HCT116 (cell line): Measurements from ENCODE around the gene U2AF1L4. TPM values are rescaled to one million over a fixed set of nuclear protein-coding genes. Genes with fewer than 3 reads are reported as not detected.

Experiments used
- ATAC-seq: fragments of 200-7000 bp; cut with Tn5 transposase; 2 replicates; pipeline ENCODE4 v1.9.1; 2020; ENCODE audit warnings: mild to moderate bottlenecking, moderate library complexity
- BruUV-seq: library from RNA; stranded (reverse); fragments of 400-500 nt; replicated peaks from 2 replicates; lab custom pipeline; 2021; lab: Mats Ljungman, UMichigan
- CTCF ChIA-PET: fragments of 300-600 bp; sonication (Branson Sonifier 250); formaldehyde crosslinking; loops from one replicate; lab custom pipeline; 2021; ENCODE audit warnings: antibody characterized with exemption; lab: Charles Lee
- POLR2A ChIA-PET: fragments of 300-600, 350-600 bp; sonication (Branson Sonifier 250); formaldehyde crosslinking; loops from one replicate; lab custom pipeline; 2021; ENCODE audit warnings: antibody characterized with exemption; lab: Charles Lee
- RAD21 ChIA-PET, 2 experiments: fragments of 300-600 bp; sonication (Branson Sonifier 250); formaldehyde crosslinking; loops; one replicate each; lab custom pipeline; 2023; ENCODE audit warnings: low total read pairs in 2 of 2; ENCODE audit not compliant: uncharacterized antibody in 2 of 2, unreplicated experiment in 2 of 2, low non-redundant PET in 1 of 2; lab: Charles Lee
- DNase-seq: peaks from one replicate; pipeline ENCODE4 v3.0.0-alpha.2; 2010; ENCODE audit warnings: low read depth, low spot score
- H2AFZ ChIP-seq: fragments of 200-600 bp; shearing (Covaris generic), sonication (generic); 2 replicates; pipeline ENCODE4 v1.6.1; 2017; ENCODE audit warnings: low read depth, mixed run types, mixed read lengths, antibody characterized with exemption, low read length; ENCODE audit not compliant: poor library complexity, severe bottlenecking
- H3K27ac ChIP-seq: 2 replicates; pipeline ENCODE4 v1.5.1; 2012; ENCODE audit warnings: low read depth, low read length
- H3K27me3 ChIP-seq: fragments of 200-600 bp; sonication (generic); 2 replicates; pipeline ENCODE4 v1.6.1; 2016; ENCODE audit warnings: mixed run types, low read length, mixed read lengths; ENCODE audit not compliant: insufficient read depth
- H3K36me3 ChIP-seq, 2 experiments: fragments of 200-500 bp in 1 of 2; fragments of 200-600 bp in 1 of 2; sonication (Bioruptor generic) in 1 of 2; sonication (generic) in 1 of 2; 2 replicates each; pipeline versions ENCODE4 v1.5.1 to v1.6.1; 2014 to 2016; ENCODE audit warnings: low read length in 2 of 2, inconsistent platforms in 1 of 2, mixed read lengths in 1 of 2, mixed run types in 1 of 2; ENCODE audit not compliant: insufficient read depth in 2 of 2, control insufficient read depth in 1 of 2
- H3K4me1 ChIP-seq, 2 experiments: fragments of 200-600 bp in 1 of 2; sonication (generic) in 1 of 2; 2 replicates each; pipeline versions ENCODE4 v1.5.1 to v1.6.1; 2012 to 2017; ENCODE audit warnings: low read length in 2 of 2, inconsistent platforms in 1 of 2, mild to moderate bottlenecking in 1 of 2, mixed read lengths in 1 of 2, mixed run types in 1 of 2, moderate library complexity in 1 of 2; ENCODE audit not compliant: insufficient read depth in 2 of 2, control insufficient read depth in 1 of 2
- H3K4me2 ChIP-seq: fragments of 200-600 bp; sonication (generic); 2 replicates; pipeline ENCODE4 v1.6.1; 2017; ENCODE audit warnings: mixed run types, low read length, mixed read lengths
- H3K4me3 ChIP-seq, 2 experiments: fragments of 200-600 bp in 1 of 2; sonication (generic) in 1 of 2; replicated peaks in 1 of 2; 2 replicates each; pipeline ENCODE4 v1.5.1; 2011 to 2016; ENCODE audit warnings: low read length in 2 of 2, control low read depth in 1 of 2, low read depth in 1 of 2, mild to moderate bottlenecking in 1 of 2, mixed read lengths in 1 of 2, mixed run types in 1 of 2
- H3K79me2 ChIP-seq: fragments of 200-600 bp; sonication (generic); 2 replicates; pipeline ENCODE4 v1.6.1; 2017; ENCODE audit warnings: mild to moderate bottlenecking, mixed run types, low read length, moderate library complexity, mixed read lengths; ENCODE audit not compliant: insufficient read depth
- H3K9ac ChIP-seq: fragments of 200-600 bp; sonication (generic); 2 replicates; pipeline ENCODE4 v1.6.1; 2016; ENCODE audit warnings: low read length, mixed read lengths
- H3K9me2 ChIP-seq: fragments of 200-600 bp; sonication (generic), shearing (Covaris generic); 2 replicates; pipeline ENCODE4 v1.6.1; 2017; ENCODE audit warnings: mixed run types, mild to moderate bottlenecking, moderate library complexity; ENCODE audit not compliant: insufficient read depth
- H3K9me3 ChIP-seq, 2 experiments: fragments of 200-500 bp in 1 of 2; fragments of 200-600 bp in 1 of 2; sonication (Bioruptor generic) in 1 of 2; sonication (generic) in 1 of 2; 2 replicates each; pipeline ENCODE4 v1.6.1; 2014 to 2017; ENCODE audit warnings: low read length in 2 of 2, mixed read lengths in 2 of 2, inconsistent platforms in 1 of 2, low read depth in 1 of 2, mild to moderate bottlenecking in 1 of 2, mixed run types in 1 of 2, moderate library complexity in 1 of 2; ENCODE audit not compliant: control insufficient read depth in 1 of 2, insufficient read depth in 1 of 2
- H4K20me1 ChIP-seq: fragments of 200-600 bp; sonication (generic), shearing (Covaris generic); 2 replicates; pipeline ENCODE4 v1.6.1; 2017; ENCODE audit warnings: mixed run types, mild to moderate bottlenecking, moderate library complexity; ENCODE audit not compliant: insufficient read depth
- FOSL1 ChIP-seq: IDR thresholded peaks from 2 replicates; pipeline ENCODE4 v1.6.1; 2012; ENCODE audit warnings: low read depth
- SIN3A ChIP-seq: IDR thresholded peaks from 2 replicates; pipeline ENCODE4 v1.6.1; 2012; ENCODE audit warnings: low read depth
- SP1 ChIP-seq: IDR thresholded peaks from 2 replicates; pipeline ENCODE4 v1.6.1; 2012; ENCODE audit warnings: low read depth
- SRF ChIP-seq: IDR thresholded peaks from 2 replicates; pipeline ENCODE4 v1.6.1; 2012; ENCODE audit warnings: low read depth
- YY1 ChIP-seq: IDR thresholded peaks from 2 replicates; pipeline ENCODE4 v1.6.1; 2011; ENCODE audit warnings: low read length, low read depth, moderate library complexity, mild to moderate bottlenecking; ENCODE audit not compliant: insufficient replicate concordance; ENCODE audit errors: extremely low read depth
- ZFX ChIP-seq: fragments of 450-650 bp; IDR thresholded peaks from 2 replicates; pipeline ENCODE4 v1.6.1; 2017
- ZNF274 ChIP-seq: fragments of 200-500 bp; sonication (Bioruptor generic); IDR thresholded peaks from 2 replicates; pipeline ENCODE4 v1.6.1; 2014; ENCODE audit warnings: mild to moderate bottlenecking, low read depth, low read length, inconsistent platforms
- intact Hi-C: fragments of 100-400 bp; cut with micrococcal nuclease; formaldehyde crosslinking; loops from 2 replicates; pipeline ENCODE4 v1.10.0; 2022
- total RNA-seq: library from RNA; stranded (reverse); gene quantifications from one replicate; pipeline ENCODE4 v1.2.1, GENCODE V29; 2021; ENCODE audit not compliant: unreplicated experiment
- TF ChIP-seq, protein P1 (sequence below), 3 experiments: fragments of 200-600 bp in 1 of 3; sonication (generic) in 1 of 3; IDR thresholded peaks in 2 of 3; conservative IDR thresholded peaks in 1 of 3; 2 replicates each; pipeline ENCODE4 v1.5.1; 2012 to 2017; ENCODE audit warnings: low read depth in 2 of 3, low read length in 2 of 3, antibody characterized with exemption in 1 of 3, borderline replicate concordance in 1 of 3, control low read depth in 1 of 3, mild to moderate bottlenecking in 1 of 3, mixed read lengths in 1 of 3, mixed run types in 1 of 3, moderate library complexity in 1 of 3; ENCODE audit not compliant: insufficient read depth in 1 of 3

The U2AF1L4 gene
- total RNA-seq, 1 experiment from 2014 or later, result 15.6 TPM

DNA sequence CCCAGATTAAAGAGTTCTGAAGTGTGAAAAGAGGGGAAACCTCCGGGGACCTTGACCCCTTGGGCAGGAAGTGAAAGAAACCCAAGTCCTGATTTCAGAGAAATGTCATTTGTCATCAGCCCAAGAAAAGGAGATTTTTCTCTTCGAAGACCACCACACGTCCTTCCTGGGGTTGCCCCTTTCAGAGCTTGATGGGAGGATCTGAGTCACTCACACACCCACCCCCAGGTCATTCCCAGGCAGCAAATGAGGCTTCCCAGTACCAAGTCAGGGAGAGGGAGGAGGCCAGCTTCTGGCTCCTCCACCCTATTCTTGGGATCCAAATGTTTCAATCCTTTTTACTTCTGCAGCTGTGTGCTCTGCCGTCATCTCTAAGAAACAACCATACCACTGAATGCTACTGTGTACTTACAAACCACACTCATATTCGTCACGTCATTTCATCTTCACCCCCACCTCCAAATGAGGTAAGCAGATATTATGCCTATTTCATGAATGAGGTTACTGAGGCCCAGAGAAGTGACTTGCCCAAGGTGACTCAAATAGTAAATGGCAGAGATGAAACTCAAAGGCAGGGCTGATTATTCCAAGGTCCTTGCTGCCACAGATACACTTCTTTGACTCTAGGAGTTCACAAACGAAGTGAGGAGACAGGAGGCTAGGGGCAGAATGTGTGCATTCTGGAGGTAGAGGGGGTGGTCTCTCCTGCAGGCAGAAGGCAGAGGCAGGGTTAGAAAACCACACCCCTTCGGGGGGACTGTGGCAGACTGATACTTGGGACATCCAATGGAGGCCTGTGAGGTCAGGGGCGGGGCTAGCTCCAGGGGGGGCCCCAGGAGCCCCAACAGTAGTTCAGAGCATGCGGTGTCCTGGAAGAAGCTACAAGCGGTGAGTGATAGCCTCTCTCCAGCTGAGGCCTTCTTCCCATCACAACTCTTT, 32.4 kb downstream of the U2AF1L4 start:
- no peak overlapping the region for H3K27ac ChIP-seq
- DNase-seq (no peak), ATAC-seq (no peak)
- no peaks in the 10 kb centered on the region for H3K9me3 ChIP-seq
- no peaks in the 10 kb centered on the region for H3K27me3 ChIP-seq
- TF ChIP-seq SP1 (no peak), YY1 (no peak), ZFX (no peak), SRF (no peak), SIN3A (no peak), ZNF274 (no peak), FOSL1 (no peak)
- TF ChIP-seq, protein P1, sequence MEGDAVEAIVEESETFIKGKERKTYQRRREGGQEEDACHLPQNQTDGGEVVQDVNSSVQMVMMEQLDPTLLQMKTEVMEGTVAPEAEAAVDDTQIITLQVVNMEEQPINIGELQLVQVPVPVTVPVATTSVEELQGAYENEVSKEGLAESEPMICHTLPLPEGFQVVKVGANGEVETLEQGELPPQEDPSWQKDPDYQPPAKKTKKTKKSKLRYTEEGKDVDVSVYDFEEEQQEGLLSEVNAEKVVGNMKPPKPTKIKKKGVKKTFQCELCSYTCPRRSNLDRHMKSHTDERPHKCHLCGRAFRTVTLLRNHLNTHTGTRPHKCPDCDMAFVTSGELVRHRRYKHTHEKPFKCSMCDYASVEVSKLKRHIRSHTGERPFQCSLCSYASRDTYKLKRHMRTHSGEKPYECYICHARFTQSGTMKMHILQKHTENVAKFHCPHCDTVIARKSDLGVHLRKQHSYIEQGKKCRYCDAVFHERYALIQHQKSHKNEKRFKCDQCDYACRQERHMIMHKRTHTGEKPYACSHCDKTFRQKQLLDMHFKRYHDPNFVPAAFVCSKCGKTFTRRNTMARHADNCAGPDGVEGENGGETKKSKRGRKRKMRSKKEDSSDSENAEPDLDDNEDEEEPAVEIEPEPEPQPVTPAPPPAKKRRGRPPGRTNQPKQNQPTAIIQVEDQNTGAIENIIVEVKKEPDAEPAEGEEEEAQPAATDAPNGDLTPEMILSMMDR (IDR thresholded peaks at IDR 0.05 in 2 of 3, conservative IDR thresholded peaks at IDR 0.05 in 1 of 3; ENCODE audit: borderline replicate concordance in 1 of 3, insufficient read depth in 1 of 3, low read depth in 2 of 3, low read length in 2 of 3), result no peak
- BruUV-seq, result no TSS peak
- H3K9me2 ChIP-seq, result no peaks in the 10 kb centered on the region
- intact Hi-C loops, result loop anchor here (10.0 kb wide), 1 partner anchor 358 kb away; the partner anchor contains the start of gene FFAR3
- H3K36me3 ChIP-seq, result no peaks in the 10 kb centered on the region
- no peak overlapping the region for H3K4me3 ChIP-seq
- H2AFZ ChIP-seq, result no peak overlapping the region
- H3K4me1 ChIP-seq, result peaks cover 9 to 33% of the 10 kb centered on the region in 2 experiments; a peak in 3 of 4 replicates
- no peaks in the 10 kb centered on the region for H4K20me1 ChIP-seq
- ChIA-PET POLR2A (interaction anchor here (1.2 kb wide), 1 partner anchor 35 kb away, joined by 3 read pairs; the partner anchor contains the start of gene LIN37), CTCF (interaction anchor here (0.9 kb wide), 1 partner anchor 157 kb away, joined by 3 read pairs; no protein-coding TSS in a partner anchor), RAD21 (no interaction called here)
- peaks cover 5% of the 10 kb centered on the region; the same call in 1 of the 2 replicates for H3K79me2 ChIP-seq
- no peak overlapping the region for H3K4me2 ChIP-seq
- H3K9ac ChIP-seq, result no peak overlapping the region
